ENCODE results near the gene LY6G6F. TPM values are rescaled to one million over a fixed set of nuclear protein-coding genes. Genes with fewer than 3 reads are reported as not detected.

The LY6G6F gene
- total and polyA plus RNA-seq, 12 donors, result not detected

GRCh38 chr6:31721351-31722020, 14.8 kb downstream of the LY6G6F start, which contains the start of gene LY6G6C:
LY6G6C (minus strand) TSS chr6:31721746; CDS start chr6:31721679, 67 bp downstream.
- intact Hi-C loops (cut with DNase I), result no loop called here
- WGBS, 2 donors, result 88 to 94% methylated on average over 4 of the region's 4 CpGs
- no peak for ATAC-seq
- Histone ChIP-seq H3K4me1 (peaks cover 0 to 9% (median 0%) of the 10 kb centered on the region in 9 donors), H3K27ac (no peak within 1 kb of the TSS), H3K4me3 (no peak within 1 kb of the TSS), H3K27me3 (no peaks in the 10 kb centered on the region), H3K9me3 (no peaks in the 10 kb centered on the region), H3K36me3 (peaks cover 0 to 15% (median 6%) of the 10 kb centered on the region in 9 donors)
- TF ChIP-seq CTCF (IDR thresholded peaks at IDR 0.05), result no peak
- DNase-seq, result no peak

- no peak for ATAC-seq
- Histone ChIP-seq H3K4me3 (no peak overlapping the region), H3K27ac (no peak overlapping the region), H3K36me3 (peaks cover 0 to 22% (median 12%) of the 10 kb centered on the region in 9 donors), H3K4me1 (peaks cover 0 to 16% (median 0%) of the 10 kb centered on the region in 9 donors), H3K27me3 (no peaks in the 10 kb centered on the region), H3K9me3 (no peaks in the 10 kb centered on the region)
- intact Hi-C loops (cut with DNase I), result no loop called here
- DNase-seq, result no peak
- TF ChIP-seq CTCF (IDR thresholded peaks at IDR 0.05), result no peak
- WGBS, 2 donors, result 94 to 96% methylated on average over 3 of the region's 3 CpGs
Measured at GRCh38 chr6:31722173-31722572, 15.5 kb downstream of the LY6G6F start.

GRCh38 chr6:31723245-31723979, 16.7 kb downstream of the LY6G6F start, which contains the start of gene MPIG6B:
MPIG6B (plus strand) TSS chr6:31723373; CDS start chr6:31723384, 11 bp downstream.
- 56 to 59% methylated on average over 46 of the region's 46 CpGs for WGBS, 2 donors
- TF ChIP-seq CTCF (IDR thresholded peaks at IDR 0.05), result no peak

GRCh38 chr6:31723980-31724691, 17.5 kb downstream of the LY6G6F start:
- intact Hi-C loops (cut with DNase I), result no loop called here
- no peak for TF ChIP-seq CTCF (IDR thresholded peaks at IDR 0.05)
- H3K27ac ChIP-seq, result peak overlapping the region in 5 of 10 donors; percentile 14 to 60 (median 28)

More at GRCh38 chr6:31723245-31723979, 16.7 kb downstream of the LY6G6F start, which contains the start of gene MPIG6B:
- Histone ChIP-seq H3K9me3 (no peaks in the 10 kb centered on the region), H3K27ac (peak within 1 kb of the TSS in 5 of 10 donors; percentile 14 to 60 (median 28)), H3K36me3 (peaks cover 0 to 34% (median 17%) of the 10 kb centered on the region in 9 donors), H3K4me1 (peaks cover 4 to 29% (median 9%) of the 10 kb centered on the region in 9 donors), H3K27me3 (no peaks in the 10 kb centered on the region), H3K4me3 (peak within 1 kb of the TSS in 1 of 10 donors; percentile 2)
- peak in 2 of 8 donors; percentile 17 to 20 for ATAC-seq
- no peak for DNase-seq
- intact Hi-C loops (cut with DNase I), result no loop called here

More at GRCh38 chr6:31723980-31724691, 17.5 kb downstream of the LY6G6F start:
- no peak overlapping the region for H3K4me3 ChIP-seq
- DNase-seq (peak; percentile 29 to 36), ATAC-seq (peak in 3 of 8 donors; percentile 3 to 27 (median 9))
- no peaks in the 10 kb centered on the region for H3K9me3 ChIP-seq
- WGBS, 2 donors, result 81 to 83% methylated on average over 25 of the region's 25 CpGs
- H3K27me3 ChIP-seq, result no peaks in the 10 kb centered on the region
- peaks cover 0 to 35% (median 17%) of the 10 kb centered on the region in 9 donors for H3K36me3 ChIP-seq
- peaks cover 9 to 35% (median 16%) of the 10 kb centered on the region in 9 donors for H3K4me1 ChIP-seq

Measured in heart right ventricle (tissue), 16 donors.